GM12874 (cell line): ENCODE results near the gene C3orf33.

ENCODE experiments used
- TF ChIP-seq, protein P1 (sequence below): IDR thresholded peaks from 2 replicates; pipeline ENCODE4 v1.5.1; 2011; ENCODE audit warnings: low read depth, mild to moderate bottlenecking, control low read depth, low read length, moderate library complexity; ENCODE audit not compliant: insufficient read depth

The C3orf33 gene

DNA sequence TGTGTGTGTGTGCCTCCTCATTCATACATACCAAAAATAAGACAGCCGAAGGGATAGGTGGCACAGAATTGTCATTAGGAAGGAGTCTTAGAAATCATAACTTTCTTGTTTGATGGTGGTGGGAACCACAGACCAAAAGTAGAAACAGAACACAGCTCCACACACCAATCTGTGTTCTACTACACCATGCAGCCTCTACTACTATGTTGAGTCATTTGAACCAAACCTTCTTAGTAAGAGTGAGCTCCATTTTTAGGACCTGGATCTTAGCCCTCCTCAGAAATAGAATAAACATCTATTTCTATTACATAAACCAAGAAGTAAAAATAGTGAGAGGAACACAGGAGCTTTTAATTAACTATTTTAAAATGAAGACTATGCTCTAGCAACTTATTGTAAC lies 33.3 kb downstream of the C3orf33 start:
- TF ChIP-seq, protein P1, sequence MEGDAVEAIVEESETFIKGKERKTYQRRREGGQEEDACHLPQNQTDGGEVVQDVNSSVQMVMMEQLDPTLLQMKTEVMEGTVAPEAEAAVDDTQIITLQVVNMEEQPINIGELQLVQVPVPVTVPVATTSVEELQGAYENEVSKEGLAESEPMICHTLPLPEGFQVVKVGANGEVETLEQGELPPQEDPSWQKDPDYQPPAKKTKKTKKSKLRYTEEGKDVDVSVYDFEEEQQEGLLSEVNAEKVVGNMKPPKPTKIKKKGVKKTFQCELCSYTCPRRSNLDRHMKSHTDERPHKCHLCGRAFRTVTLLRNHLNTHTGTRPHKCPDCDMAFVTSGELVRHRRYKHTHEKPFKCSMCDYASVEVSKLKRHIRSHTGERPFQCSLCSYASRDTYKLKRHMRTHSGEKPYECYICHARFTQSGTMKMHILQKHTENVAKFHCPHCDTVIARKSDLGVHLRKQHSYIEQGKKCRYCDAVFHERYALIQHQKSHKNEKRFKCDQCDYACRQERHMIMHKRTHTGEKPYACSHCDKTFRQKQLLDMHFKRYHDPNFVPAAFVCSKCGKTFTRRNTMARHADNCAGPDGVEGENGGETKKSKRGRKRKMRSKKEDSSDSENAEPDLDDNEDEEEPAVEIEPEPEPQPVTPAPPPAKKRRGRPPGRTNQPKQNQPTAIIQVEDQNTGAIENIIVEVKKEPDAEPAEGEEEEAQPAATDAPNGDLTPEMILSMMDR: no peak

DNA sequence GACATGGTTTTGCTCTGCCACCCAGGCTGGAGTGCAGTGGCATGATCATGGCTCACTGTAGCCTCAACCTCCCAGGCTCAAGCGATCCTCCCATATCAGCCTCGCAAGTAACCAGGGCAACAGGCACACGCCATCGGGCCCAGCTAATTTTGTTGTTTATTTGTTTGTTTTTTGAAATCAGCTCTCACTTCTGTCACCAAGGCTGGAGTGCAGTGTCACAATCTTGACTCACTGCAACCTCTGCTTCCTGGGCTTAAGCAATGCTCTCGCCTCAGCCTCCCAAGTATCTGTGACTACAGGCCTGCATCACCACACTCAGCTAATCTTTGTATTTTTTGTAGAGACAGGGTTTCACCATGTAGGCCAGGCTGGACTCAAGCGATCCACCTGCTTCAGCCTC lies 35.0 kb downstream of the C3orf33 start:
- TF ChIP-seq, protein P1: no peak

DNA sequence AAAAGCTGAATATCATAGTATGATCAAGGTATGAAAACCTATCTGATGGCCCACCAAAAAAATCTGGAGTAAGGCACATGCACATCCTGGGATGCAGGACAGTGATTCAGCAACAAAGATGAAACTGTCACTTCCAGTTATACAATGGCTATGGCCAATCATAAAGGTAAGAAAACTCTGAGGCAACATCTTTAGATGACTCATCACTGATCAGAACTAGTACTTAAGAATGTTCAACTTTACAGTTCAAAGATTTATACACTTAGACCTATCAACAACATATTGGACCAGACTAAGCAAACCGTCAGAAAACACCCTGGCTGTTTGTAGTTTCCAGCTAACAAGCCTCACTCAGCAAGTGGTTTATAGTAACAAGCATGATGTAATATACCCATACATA lies 39.9 kb downstream of the C3orf33 start:
- TF ChIP-seq, protein P1: no peak

DNA sequence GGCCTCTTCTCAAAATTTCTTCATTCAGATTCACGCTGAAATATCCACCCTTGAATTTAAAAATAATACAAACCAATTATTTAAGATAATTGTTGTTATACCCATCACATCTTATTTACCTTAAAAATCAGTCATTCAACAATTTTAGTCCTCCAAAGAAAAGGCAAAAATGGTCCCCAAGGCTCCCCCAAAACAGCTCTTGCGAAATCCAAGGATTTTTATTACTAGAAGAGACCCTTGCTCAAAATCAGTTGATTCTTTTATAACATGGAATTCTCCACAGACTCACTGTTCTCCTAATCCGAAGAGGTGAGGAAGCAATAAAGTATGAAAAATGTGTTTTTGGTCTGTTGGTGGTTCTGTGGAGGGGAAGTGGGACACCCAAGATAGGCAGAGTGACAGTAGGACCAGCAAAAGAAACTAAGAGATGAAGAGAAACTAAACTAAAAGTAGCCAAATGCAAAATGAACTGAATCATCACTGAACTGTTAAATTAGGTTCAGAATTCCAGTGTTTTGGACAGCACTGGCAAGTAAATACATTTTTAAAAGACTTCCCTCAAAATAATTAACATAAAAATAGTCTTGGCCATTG lies 42.1 kb downstream of the C3orf33 start:
- TF ChIP-seq, protein P1: no peak

DNA sequence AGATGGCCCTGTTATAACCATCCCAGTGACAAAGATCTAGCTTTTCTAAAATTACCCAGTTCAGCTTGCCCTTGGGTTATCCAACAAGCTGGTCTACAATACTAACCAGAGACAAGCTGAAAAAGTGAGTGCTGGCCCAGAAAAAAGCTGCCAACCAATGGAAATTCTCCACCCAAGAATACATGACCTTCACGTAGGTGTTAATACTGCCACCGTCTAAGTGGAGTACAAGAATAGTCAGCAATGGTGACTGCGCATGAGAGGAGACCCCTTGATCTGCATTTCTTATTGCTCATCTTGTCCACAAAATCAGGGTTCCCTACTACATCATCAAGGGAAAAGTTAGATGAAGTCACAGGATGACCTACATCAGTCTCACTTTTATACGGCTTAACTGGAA lies 45.4 kb downstream of the C3orf33 start:
- TF ChIP-seq, protein P1: no peak

DNA sequence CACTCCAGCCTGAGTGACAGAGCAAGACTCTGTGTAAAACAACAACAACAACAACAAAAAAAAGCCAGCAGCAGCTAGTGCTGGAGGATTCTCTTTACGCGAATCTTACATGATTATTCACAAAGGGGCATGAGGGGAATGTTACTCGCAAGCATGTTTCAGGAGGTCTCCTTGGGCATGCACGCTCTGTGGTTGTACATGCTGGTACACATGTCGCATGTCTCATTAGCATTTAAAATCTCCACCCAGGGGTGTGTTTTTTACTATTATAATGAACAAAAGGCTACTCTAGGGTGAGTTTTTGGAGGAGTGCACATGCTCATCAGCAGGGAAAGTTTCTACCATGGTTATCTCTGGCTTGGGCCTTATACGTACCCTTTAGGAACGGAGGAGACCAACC lies 48.5 kb downstream of the C3orf33 start:
- TF ChIP-seq, protein P1: no peak

DNA sequence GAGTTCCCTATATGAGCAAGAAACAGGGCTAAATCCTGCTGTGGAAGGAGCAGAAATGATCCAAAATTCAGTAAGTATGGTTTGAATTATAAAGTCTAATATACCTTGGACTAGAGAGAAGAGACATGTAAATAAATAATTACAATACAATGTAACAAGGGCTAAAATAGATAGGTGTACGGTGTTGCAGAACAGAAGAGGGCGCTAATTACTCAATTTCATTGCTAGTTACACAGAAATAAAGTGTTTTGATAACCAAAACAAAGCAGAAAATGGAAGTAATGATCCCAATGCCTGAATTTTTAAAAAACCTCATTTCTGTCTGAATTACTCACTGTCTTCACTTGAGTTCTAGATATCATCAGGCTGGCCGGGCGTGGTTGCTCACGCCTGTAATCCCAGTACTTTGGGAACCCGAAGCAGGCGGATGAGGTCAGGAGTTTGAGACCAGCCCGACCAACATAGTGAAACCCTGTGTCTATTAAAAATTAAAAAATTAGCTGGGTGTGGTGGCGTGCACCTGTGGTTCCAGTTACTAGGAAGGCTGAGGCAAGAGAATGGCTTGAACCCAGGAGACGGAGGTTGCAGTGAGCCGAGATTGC lies 52.9 kb downstream of the C3orf33 start:
- TF ChIP-seq, protein P1: no peak
